H1 (cell line): Measurements from ENCODE around the gene REPS2. TPM values are rescaled to one million over a fixed set of nuclear protein-coding genes. Genes with fewer than 3 reads are reported as not detected.

Experiments
- polyA plus RNA-seq, 7 experiments: library from polyadenylated mRNA; depleted of rRNA in 3 of 7; stranded (reverse) in 5 of 7; unstranded in 2 of 7; fragments of >200 nt in 5 of 7; fragments of 200-250 nt in 2 of 7; gene quantifications; 1 replicate in 5 of 7; 2 replicates in 1 of 7; 4 replicates in 1 of 7; pipeline versions ENCODE4 v1.2.1 to v1.2.3, GENCODE V29; 2011 to 2013; ENCODE audit warnings: missing spikeins in 2 of 7, mixed read lengths in 2 of 7
- total RNA-seq: library from RNA; stranded (reverse); fragmentation: NEBNext Ultra II Directional; extraction: Animal tissue kit (Norgen Biotek cat#: 25700); gene quantifications from 2 replicates; pipeline ENCODE4 v1.2.1, GENCODE V29; 2021
- TF ChIP-seq, protein P1 (sequence below): IDR thresholded peaks from 2 replicates; pipeline ENCODE4 v1.6.1; 2011; ENCODE audit warnings: low read depth, mild to moderate bottlenecking, low read length; ENCODE audit not compliant: insufficient read depth

REPS2 gene
- total and polyA plus RNA-seq, 2 of the 8 experiments (the other 6 are each of a cell fraction or from before 2014, with no cell fraction given), result 0.79 to 4.3 TPM

DNA sequence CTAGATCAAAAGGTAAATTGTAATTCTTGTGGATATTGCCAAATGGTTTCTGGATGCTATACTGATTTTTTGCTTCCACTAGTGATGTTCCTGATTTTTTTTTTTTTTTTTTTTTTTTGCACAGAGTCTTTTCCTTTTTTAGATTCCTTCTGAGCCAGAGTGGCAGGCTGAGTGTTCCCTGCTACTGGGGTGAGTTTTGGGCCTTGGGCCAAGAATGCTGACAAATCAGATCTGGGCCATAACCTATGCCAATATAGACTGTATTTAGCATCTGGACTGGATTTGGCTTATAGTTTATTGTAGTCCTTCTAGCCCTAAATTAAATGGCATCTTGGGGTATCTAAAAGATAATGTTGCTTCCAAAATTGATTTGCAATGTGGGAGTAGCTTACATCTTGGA, 52.8 kb downstream of the REPS2 start (continued):
- TF ChIP-seq, protein P1, sequence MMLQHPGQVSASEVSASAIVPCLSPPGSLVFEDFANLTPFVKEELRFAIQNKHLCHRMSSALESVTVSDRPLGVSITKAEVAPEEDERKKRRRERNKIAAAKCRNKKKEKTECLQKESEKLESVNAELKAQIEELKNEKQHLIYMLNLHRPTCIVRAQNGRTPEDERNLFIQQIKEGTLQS, result no peak
